Activated CD4-positive, alpha-beta T cell treated with anti-CD3 and anti-CD28 coated beads, Interleukin-2, Interleukin-6, amounts not matched to agents 100 ng/mL and 50 ng/mL, durations not matched to agents 16 hours and 8 hours (primary cell): ENCODE results near the gene MLYCD.

Experiments
- DNase-seq: peaks from one replicate; pipeline ENCODE4 v3.0.0-alpha.2; 2020

MLYCD gene

GRCh38 chr16:83899978-83900377, 1.1 kb downstream of the MLYCD start:
- no peak for DNase-seq

- no peak for DNase-seq
Observed at GRCh38 chr16:83900571-83900970, 1.7 kb downstream of the MLYCD start.

GRCh38 chr16:83901101-83901500, 2.2 kb downstream of the MLYCD start:
- DNase-seq: no peak

DNA sequence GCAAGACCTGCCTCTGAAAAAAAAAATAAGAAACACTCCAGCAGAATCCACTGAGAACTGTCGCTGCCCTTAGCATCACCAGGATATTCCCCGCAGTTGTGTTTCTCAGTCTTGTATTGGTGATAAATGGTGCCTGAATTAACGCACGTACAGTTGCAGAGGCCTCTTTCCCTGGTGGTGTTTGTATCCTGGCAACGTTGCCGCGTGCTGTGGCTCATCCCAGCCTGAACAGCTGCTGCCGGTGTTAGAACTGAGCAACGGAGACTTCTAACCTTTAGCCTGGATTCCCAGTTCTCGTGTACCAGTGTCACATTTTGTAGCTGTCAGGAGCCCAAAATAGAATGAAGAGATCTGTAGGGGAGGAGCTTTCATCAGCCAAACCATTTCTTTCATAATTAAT, 4.8 kb downstream of the MLYCD start:
- DNase-seq: no peak

GRCh38 chr16:83906683-83907082, 7.8 kb downstream of the MLYCD start:
- DNase-seq: no peak

DNA sequence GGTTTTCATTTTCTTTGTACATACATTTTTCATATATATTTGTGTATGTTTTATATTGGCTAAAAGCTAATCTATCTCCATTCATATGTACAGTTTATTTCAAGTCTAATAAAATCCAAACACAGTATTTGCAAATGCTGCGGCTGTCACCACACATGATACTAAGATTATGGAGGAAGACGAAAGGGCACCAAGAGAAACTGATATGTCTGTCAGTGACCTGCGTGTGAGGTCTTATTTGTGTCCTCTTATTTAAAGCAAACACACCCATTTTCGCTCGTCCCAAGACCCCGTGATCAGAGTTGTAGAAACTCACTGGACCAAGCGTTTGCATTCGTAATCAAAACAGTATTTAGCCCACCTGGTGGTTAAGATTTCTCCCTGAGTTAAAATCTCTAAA, 8.2 kb downstream of the MLYCD start:
- no peak for DNase-seq

DNA sequence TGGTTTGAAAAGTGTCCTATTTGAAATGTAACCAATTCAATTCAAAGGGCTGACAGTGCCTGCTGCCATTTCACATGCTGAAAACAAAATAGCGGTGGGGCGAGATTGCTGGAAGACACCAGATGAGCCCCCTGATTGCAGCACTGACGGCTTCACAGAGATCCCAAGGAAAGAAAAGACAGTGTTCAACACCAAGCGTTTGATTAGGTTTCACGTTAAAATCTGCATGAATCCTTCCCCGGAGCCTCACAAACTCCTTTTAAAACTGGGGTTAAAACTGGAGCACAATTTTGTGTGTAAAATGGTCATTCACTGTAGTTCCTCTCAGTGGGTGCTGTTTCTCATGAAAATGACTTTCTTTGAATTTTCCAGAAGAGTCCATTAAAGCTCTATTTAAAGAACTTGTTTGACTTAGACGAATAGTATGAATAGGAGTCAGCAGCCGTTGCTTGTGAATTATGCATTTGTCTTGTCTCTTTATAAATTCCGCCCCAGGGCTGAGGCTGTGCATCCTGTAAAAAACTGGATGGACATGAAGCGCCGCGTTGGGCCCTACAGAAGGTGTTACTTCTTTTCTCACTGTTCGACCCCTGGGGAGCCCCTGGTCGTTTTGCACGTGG, 8.8 kb downstream of the MLYCD start:
- no peak for DNase-seq

DNA sequence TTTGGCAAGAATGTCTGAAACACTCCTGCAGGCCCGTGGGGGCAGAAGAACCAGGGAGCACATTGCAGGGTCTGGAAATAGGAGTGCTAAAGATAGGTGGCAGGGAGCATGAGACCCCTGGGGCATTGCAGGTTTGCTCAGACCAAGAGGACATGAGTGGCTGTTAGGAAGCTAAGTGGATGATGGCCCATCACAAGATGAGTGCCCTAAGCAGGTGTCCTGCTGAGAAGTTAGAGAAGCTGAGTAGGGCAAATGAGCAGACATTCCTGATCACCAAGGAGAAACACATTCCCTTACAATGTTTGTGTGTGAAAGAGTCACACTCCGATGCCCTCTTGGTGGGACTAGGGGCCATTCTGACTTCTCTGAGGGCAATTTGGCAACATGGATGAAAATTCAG, 9.9 kb downstream of the MLYCD start:
- DNase-seq: no peak

- DNase-seq: no peak
Observed at GRCh38 chr16:83911290-83911689, 12.4 kb downstream of the MLYCD start.

DNA sequence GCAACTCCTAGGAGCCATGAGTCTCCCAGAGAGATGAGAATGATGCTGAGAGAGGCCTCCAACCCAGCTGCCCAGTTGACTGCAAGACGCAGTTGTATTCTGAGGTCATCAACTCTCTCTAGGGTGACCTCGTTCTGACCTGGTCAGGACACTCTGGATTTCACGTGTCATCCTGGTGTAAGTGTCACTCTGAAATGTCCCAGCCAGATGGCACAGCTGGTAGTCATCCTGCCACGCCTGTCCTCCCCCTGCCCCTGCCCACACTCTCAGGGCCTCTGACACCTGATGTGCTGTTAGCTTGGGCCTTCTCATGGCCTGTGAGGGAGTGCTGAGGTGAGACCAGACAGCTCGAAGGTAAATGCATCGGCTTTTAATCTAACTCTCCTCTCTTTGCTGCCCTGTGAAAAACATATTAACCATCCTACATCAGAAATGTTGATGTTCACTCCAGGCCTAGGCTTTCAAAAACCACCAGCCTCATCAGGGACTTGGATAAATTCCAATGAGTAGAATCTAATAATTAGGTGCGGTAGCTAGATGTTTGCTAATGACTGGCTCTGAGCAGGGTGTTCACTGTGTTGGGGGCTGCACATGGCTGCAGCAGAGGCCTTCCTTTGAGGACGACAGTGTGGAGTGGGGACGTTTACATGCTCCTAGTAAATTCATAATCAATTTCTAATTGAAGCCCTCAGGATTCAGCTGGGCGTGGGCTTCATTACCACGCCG, 13.8 kb downstream of the MLYCD start:
- no peak for DNase-seq

DNA sequence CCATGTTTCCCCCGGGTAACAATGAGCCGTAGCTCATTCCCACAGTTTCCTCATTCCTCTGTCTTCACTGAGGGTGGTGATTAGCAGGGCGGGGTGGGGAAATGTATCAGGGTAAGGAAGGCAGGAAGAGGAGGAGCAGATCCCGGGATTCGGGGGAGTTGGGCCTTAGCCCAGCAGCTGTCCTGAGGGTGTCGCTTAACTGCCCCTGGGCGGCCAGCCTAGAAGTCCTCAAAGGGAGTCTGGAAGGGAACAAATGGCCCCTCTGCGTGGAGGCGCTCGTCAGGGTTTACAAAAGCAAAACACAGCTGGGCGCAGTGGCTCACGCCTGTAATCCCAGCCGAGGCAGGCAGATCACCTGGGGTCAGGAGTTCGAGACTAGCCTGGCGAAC, 14.3 kb downstream of the MLYCD start:
- DNase-seq: no peak

DNA sequence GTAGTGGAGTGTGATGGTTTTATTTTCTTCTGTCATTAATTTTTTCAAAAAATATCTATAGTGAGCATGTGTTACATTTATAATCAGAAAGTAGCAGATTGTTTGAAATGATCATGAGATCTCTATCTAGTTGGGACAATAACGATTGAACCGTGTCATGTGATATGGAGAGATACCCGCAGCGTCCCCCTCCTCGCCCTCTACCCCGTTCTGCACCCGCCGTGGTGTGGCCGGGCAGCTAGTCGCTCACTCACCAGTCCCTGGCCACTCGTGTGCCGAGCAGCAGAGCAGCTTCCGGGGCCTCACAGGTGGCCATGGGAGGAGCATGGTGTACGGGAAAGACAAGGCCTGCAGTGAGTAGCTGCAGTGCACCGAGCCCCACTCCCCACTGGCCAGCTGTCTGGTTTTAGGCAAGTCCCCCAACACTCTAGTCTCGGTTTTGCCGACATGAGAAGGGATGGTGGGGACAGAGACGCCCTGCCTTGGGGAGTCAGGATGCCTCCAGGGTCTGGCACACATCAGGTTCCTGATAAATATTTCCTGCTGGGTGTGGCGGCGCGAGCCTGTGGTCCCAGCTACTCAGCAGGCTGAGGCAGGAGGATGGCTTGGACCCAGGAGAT, 15.3 kb downstream of the MLYCD start:
- DNase-seq: no peak

DNA sequence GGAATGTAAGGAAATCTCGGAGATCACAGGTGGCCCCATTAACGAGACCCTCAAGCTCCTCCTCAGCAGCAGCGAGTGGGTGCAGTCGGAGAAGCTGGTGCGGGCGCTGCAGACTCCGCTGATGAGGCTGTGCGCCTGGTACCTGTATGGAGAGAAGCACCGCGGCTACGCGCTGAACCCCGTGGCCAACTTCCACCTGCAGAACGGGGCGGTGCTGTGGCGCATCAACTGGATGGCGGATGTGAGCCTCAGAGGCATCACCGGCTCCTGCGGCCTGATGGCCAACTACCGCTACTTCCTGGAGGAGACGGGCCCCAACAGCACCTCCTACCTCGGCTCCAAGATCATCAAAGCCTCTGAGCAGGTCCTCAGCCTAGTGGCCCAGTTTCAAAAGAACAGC, 16.2 kb downstream of the MLYCD start:
- no peak for DNase-seq

DNA sequence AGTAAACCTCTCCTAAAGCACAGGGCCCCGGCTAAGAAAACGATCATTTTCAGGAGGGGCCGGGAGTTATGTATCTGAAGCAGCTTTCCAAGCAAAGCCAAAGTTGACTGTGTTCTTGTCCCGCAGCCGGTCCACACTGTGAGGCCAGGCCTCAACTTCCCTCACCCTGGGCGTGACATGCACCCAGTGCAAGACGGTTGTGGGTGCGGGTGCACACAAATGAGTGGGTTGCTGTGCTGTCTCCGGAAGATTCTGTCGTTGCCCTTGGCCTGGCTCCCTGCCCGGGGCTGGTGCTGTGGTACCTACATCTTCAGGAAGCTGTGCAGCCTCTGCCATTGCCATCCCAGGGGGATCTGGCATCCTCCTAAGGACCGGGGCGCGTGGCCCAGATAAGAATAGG, 16.6 kb downstream of the MLYCD start:
- DNase-seq: no peak

- no peak for DNase-seq
Observed at GRCh38 chr16:83917152-83918120, 18.5 kb downstream of the MLYCD start.

- no peak for DNase-seq
Observed at GRCh38 chr16:83920894-83921491, 22.1 kb downstream of the MLYCD start.

- no peak for DNase-seq
Observed at GRCh38 chr16:83923581-83924365, 24.9 kb downstream of the MLYCD start.

GRCh38 chr16:83924686-83925085, 25.8 kb downstream of the MLYCD start:
- no peak for DNase-seq

DNA sequence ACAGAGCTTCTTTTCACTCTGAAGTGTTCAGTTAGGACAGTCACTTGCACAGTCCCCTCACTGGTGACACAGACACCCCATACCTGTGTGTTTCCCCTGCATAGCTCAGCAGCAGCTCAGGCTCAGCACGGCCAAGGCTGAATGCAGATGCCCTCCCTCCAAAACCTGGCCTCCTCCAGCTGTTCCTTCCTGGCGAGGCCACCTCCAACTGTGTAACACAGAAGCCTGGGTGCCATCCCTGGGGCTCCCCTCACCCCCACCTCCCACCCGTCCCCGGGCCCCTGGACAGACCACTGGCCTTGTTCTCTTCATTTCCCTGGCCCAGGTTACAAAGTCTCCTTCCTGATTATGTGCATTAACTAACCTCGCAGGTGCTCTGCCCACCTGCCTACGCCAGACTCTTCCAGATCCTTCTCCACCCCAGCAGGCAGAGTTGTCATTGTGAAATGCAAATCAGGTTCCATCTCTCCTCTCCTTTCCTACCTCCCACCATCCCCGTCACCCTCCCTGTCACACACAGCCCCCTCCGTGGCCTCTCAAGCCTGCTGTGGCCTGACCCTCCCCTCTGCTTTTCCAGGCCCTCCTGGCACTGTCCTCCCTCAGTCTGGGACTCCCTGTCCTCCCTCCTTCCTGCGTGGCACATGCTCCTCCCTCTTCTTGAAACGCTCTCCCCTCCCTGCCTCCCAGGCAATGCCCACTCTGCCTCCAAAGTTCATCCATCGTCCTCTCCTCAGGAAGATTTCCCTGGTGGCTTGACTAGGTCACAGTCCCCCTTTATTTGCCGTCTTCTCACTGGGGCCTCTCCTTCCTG, 26.4 kb downstream of the MLYCD start:
- no peak for DNase-seq

DNA sequence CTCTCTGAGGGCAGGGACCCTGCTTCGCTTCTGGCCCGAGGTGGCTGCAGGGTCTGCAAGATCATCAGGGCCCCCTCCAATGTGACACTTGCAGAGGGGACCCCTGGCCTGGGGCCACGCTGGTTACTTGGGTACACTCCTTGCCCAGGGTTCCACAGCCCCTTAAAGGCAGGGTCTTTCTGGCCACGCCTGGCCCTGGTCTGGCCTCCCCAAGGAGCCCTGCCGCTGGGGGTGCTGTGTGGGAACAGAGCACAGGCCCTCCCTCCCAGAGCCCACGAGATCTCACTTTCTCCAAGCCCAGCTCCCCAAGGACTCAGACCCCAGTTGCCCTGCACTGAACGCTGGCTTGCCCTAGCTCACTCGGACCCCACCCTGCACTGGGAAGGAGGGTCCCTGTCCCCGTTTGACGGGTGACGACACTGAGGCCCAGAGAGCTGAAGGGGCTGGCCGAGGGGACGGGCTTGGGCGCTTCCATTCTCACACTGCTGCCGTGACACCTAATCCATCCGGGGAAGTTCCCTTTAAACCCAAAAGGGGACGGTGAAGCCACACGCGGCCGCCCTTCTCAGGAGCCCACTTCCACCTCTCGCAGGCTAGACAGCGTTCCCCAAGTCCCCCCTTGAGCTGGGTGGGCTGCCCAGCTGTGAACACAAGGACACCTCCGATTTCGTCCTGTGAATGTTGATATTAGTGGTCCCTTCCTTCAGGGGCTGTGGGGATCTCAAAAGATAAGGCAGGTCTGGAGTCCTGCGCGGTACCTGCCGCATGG, 27.2 kb downstream of the MLYCD start:
- DNase-seq: no peak
